NCI-H187 treated with DMSO at 0.1 percent for 48 hours (cell line): ENCODE results near the gene PTPN12.
"Not testable (repeated sequence)": the region's sequence is repeated elsewhere in the genome, so short reads cannot be mapped to it uniquely, and the experiment has no call there.

Experiments used
- DNase-seq: peaks from one replicate; lab custom pipeline; 2025; lab: John Stamatoyannopoulos, UW

The PTPN12 gene

DNA sequence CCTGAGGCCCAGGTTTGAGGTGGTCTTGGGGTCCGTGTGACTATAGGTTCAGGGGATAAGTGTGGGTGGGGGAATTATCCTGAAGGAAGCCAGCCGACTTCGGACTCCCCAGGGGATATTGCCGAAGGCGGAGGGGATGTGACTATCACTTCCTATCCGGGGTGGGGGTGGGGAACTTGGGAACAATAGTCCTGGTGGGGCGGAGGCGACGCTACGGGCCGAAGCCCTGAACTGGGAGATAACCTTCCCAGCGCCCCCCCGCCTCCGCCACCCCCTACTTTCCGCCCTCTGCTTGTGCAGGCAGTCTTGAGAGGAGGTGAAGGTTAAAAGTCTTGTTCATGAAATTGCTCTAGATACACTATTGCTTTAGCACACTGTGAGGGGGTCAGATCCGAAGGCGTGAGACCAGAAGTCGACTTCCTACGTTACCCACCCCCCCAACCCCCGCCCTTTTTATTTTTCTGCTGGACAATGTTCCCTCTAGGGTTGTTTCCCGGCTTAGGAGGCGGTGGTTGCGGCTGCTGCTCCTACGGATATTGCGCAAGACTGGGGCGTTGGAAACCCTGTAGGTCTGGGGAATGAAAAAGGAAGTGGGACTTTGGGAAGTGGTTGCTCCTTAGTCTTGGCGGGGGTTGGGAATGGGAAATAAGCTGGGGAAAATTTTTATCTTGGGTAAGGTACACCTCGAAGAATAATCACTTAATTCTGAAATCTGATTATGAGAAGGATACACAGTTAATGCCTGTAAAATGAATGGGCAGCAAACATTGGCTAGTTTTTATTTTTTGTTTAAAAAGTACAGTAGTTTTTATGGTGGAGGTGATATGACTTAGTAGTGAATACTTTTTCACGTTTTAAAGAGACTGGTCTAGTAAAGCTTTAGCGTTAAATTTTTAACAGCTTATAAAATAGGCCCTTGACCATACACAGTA lies 1.5 kb downstream of the PTPN12 start:
- peak; percentile 19 for DNase-seq

DNA sequence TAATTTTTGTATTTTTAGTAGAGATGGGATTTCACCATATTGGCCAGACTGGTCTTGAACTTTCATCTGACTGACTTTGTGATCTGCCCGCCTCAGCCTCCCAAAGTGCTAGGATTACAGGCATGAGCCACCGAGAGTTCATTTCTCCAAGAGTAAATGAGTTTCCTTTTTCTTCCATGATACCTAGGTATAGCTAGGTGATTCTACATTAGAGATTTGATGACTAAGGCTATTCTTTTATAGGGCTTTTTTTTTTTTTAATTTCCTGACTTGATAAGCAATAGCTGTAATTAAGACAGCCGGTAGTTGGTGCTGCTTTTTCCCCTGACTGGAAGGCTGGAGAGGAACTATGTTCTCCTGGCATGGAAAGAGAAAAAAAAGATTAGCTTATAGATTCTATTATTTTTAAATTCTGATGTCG lies 3.3 kb downstream of the PTPN12 start:
- no peak for DNase-seq

DNA sequence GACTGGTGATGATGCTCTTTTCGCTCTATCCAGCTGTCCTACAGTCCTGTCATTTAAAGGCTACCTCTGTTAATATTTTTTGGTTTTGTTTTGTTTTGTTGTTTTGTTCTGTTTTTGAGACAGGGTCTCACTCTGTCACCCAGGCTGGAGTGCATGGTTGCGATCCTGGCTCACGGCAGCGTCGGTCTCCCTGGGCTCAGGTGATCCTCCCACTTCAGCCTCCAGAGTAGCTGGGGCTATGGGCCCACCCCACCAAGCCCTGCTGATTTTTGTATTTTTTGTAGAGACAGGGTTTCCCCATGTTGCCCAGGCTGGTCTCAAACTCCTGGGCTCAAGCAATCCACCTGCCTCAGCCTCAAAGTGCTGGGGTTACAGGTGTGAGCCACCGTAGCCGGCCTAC lies 3.9 kb downstream of the PTPN12 start:
- DNase-seq, result not testable (repeated sequence)

DNA sequence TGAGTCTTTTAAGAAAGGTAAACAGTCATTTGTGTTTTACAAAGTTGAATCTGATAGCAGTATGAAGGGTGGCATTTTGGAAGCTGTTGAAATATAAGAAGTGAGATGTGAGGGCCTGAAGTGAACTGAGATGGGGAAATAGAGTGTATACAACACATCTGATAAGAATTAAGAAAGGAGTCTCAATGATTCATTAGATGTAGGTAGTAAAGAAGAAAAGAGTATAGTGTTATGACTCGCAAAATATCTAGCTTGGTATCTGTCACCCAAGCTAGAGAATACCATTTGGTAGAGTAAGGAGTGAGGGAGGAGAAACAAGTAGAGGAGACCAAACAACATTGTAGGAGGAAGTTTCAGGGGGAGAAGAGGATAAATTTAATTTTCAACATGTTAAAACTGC lies 5.3 kb downstream of the PTPN12 start:
- no peak for DNase-seq

DNA sequence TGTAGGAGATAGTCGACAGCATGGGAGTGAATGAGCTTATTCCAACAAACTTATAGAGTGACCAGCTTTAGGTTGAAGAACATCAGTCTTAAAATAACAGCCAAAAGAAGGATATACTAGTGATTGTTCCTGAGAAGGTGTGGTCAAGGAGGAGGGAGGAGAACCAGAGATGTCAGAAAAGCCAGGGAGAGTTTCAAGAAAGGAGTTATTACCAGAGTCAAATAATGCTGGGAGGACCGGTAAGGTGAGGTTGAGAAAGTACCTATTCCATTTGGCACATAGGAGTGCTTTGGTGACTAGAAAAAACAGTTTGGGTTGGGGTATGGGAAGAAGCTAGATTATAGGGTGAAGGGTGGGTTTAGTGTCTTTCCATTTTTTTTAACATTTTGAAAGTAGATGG lies 5.8 kb downstream of the PTPN12 start:
- DNase-seq, result no peak

DNA sequence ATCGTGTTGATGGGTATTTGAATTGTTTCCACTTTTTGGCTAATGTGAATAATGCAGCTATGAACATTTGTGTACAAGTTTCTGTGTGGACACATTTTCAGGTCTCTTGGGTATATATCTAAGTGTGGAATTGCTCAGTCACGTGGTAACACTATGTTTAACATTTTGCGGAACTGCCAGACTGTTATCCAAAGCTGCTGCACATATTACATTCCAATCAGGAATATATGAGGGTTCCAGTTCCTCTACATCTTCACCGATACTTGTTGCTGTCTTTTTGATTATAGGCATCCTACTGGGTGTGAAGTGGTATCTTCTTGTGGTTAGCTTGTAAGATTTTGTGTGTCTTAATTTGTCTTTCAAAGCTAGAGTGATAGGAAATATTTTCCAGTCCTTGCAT lies 6.8 kb downstream of the PTPN12 start:
- DNase-seq, result no peak

DNA sequence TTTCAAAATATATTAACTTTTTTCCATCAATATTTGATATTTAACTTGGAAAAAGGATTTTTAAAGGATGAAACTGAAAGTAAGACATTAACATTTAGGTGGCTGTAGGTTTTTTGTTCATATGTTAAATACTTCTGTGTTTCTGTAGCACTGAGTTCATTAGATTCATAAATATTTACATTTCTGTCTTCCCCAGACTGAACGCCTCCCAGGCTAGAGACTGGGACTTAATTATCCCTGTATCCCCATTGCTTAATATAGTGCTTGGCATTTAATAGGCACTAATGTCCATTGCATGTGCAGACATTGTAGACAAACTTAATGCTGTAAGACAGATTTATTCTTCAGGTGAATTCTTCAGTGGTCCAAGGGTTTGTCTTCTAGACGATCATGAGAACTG lies 7.4 kb downstream of the PTPN12 start:
- DNase-seq, result no peak

DNA sequence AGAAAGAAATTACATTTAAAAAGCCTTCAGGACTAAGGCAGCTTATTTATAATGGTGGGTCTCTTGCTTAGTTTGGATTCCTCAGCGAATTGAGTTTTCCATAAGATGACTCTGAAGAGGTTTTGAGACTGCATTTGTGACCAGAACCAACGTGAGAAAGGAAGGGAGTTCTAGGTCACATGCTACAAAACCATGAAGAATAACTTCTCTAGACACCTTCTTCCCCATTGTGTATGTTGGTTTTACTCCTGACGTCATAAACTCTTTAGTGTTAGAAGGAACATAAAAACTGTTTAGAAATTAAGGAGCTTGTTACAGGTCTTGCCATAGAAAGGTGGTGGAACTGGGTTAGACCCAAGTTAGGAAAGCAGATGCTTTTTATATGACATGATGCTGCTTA lies 11.1 kb downstream of the PTPN12 start:
- DNase-seq, result no peak

DNA sequence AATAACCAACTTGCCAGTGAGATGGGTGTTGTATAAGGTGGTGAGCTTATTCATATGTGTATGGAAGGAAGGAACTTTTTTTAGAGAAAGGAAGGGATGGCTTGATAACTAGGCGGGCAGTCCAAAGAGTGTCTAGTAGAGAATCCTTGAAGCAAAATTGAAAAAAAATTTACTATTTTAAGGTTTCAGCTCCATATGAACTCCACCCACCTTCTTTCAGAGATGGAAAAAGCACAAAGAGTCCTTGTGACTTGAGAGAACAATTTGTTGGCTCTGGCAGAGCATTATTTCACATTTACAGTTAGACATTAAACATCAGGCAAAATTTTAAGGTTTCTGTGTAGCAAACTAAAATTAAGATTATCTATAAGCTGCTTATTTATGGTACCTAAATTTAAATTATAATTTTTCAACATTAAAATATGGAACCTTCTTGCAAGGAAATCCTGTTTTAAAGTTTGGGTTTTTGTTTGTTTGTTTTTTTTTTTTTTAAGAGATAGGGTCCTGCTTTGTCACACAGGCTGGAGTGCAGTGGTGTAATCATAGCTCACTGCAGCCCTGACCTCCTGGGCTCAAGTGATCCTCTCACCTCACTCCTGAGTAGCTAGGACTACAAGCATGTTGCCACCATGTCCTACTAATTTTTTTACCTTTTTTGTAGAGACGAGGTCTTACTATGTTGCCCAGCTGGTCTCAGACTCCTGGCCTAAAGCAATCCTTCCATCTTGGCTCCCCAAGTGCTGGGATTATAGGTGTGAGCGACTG lies 12.2 kb downstream of the PTPN12 start:
- no peak for DNase-seq

DNA sequence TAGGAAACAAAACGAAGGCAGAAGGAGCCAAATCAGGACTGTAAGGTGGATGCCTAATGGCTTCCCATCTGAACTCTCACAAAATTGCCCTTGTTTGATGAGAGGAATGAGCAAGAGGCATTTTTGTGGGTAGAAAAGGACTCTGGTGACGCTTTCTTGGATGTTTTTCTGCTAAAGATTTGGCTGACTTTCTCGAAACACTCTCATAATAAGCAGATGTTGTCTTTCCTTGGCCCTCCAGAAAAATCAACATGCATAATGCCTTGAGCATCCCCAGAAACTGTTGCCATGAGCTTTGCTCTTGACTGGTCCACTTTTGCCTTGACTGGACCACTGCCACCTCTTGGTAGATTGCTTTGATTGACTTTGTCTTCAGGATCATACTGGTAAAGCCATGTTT lies 13.5 kb downstream of the PTPN12 start:
- DNase-seq, result no peak

DNA sequence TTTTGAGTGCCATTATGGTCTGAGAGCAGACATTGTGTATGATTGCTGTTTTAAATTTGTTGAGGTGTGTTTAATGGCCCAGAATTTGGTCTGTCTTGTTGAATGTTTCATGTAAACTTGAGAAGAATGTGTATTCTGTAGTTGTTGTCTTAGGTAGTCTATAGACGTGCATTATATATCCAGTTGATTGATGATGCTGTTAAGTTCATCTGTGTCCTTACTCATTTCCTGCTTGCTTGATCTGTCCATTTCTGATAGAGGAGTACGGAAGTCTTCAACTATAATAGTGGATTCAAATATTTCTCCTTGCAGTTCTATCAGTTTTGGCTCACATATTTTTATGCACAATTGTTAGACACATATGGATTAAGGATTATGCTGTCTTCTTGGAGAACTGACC lies 16.0 kb downstream of the PTPN12 start:
- DNase-seq, result no peak

DNA sequence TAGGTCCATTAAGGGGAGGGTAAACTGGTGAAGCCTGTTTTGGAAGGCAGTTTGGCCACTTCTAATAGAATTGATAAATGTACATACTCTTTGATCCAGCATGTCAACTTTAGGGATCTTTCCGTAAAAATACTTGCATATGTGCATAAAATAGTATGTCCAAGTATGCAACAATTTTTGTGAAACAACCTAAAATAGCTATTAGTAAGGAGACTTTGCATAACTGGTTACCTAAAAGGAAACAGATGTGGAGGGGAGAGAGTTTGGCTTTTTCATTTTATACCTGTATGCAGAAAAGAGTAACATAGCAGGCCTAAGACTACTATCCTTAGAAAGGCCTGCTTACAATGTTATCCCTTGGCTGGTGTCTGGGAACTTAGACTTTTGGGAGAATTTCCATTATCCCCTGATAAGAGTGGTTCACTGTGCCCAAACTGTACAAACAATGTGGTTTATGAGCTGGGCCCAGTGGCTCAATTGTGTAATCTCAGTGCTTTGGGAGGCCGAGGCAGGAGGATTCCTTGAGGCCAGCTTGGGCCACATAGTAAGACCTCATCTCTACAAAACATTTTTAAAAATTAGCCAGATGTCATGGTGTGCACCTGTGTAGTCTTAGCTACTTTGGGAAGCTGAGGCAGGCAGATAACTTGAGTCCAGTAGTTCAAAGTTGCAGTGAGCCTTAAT lies 21.3 kb downstream of the PTPN12 start:
- no peak for DNase-seq

DNA sequence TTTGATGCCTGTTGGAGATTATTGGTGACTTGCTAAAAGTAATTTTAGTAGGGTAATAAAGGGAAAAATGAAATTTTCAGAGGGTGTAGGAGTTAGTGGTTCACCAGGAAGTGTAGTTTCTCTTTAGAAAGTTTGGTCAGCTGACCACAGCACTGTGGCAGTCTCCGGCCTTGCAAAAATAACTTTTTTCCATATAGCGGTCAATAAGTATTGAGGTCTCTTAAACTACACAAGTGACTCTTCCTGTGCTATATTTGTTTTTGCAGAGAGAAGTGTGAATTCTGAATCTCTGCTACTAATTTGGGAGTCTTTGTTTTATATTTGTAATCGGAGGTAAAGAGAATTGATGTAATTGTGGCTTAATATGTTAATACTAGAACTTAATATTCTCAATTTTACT lies 24.3 kb downstream of the PTPN12 start:
- no peak for DNase-seq

DNA sequence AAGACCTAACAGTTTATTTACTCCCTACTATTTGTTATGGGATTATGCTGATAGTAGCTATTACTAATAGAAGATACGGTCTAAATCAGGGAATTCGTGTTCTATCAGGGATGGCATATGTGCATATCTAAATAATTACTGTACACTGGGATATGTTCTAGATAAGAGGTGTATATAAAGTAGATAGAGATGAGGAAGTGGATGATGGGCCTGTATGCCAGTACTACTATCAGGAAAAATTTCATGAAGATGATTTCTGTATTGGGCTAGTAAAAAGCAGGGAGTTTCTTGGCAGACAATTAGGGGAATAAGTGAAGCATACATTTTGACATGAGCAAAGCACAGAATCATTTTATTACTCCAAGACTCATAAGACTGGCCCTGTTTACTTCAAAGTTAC lies 26.2 kb downstream of the PTPN12 start:
- no peak for DNase-seq

DNA sequence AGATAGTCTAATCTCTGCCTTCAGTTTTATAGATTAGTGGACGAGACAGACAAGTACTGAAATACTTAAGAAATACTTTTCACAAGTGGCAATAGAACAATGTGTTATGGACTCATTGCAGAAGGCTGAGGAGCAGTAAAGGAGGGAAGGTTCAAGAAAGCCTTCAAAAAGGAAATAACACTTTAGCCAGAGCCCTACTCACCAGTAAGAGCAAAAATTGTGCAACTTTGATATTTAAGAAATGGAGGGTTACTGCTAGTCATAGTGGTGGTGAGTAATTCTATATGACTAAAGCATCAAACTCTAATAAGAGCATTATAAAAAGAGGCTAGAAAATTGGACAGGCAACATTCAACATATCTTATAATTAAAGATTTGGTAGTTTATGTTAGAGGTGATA lies 28.8 kb downstream of the PTPN12 start:
- no peak for DNase-seq

DNA sequence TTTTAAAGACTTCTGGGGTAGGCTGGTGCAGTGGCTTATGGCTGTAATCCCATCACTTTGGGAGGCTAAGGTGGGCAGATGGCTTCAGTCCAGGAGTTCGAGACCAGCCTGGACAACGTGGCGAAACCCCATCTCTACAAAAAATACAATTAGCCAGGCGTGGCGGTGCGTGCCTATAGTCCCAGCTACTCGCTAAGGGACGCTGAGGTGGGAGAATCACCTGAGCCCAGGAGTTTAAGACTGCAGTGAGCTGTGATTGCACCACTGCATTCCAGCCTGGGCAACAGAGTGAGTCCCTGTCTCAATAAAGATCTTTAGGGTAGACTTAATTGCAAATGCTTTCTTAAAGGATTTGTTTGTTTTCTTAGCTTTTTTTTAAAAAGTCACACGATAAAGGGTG lies 29.3 kb downstream of the PTPN12 start:
- no peak for DNase-seq

DNA sequence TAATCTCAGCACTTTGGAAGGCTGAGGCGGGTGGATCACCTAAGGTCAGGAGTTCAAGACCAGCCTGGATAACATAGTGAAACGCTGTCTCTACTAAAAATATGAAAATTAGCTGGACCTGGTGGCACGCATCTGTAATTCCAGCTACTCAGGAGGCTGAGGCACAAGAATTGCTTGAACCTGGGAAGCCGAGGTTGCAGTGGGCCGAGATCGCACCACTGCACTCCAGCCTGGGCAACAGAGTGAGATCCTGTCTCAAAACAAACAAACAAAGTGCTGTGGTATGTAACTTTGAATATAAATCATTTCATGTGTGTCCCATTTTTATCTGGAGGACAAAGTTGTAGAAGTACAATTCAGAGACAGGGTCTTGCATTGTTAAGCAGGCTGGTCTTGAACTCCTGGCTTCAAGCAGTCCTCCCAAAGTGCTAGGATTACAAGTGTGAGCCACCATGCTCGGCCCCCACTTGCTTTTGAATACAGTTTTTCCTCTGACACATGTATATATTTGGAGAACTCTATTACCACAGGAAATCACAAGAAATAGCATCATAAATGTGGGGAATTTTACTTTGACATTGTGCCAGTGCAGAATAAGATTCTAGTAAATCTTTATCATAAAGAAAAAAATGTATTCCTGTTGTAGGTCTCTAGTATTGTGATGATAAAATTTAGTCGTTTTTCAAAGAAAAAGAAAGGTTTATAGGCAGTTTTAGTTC lies 32.6 kb downstream of the PTPN12 start:
- no peak for DNase-seq

DNA sequence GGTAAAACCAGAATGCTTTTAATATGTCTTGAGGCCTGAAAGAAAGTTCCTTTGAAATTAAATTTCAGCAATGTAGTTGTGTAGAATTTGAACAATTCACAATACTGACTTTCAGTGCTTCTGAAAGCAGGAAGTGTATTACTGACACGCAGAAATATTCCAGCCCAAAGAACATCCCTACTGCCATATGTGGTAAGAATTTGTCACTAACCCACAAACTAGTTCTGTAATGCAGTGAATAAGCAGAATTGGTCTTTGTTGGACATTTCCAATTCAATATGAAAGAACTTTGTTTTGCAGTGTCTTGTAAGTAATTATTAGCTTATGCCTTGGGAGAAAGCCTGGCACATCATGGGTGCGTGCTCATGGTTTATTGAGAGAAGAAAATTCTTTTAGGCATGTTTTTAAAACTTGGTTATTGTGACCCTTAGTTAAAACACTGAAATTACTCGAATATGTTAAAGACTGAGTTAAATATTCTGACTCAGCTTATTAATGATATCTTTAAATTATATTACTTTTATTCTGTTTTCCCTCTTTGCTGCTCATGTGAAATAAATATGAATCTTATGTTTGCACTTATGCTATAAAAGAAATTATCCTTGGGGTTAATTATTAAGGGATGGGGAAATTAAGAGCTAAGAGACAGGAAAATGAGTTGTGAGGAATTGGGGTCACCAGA lies 33.4 kb downstream of the PTPN12 start:
- no peak for DNase-seq

DNA sequence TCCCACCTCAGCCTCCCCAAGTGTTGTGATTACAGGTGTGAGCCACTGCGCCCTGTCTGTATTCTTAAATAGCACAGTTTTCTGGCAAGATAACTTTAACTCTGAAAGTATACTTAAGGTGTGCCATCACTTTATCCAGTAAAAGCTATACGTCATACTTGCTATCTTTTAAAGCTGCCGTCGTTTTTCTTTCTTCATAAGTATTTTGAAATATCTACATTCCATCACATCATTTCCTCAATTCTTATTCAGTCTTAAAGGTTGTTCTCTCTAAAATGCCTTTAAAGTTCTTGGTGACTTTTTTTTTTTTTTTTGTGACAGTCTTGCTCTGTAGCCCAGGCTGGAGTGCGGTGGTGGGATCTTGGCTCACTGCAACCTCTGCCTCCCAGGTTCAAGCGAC lies 34.7 kb downstream of the PTPN12 start:
- DNase-seq, result no peak

DNA sequence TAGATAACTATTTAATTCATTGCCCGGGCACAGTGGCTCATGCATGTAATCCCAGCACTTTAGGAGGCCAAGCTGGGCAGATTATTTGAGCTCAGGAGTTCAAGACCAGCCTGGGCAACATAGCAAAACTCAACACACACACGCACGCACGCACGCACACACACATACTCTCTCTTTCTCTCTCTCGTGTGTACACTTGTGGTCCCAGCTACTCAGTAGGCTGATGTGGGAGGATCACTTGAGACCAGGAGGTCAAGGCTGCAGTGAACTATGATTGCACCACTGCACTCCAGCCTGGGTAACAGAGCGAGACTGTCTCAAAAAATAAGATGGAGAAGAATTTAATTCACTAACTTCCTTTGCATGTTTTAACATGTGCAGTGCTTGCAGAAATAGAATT lies 38.1 kb downstream of the PTPN12 start:
- DNase-seq, result no peak

DNA sequence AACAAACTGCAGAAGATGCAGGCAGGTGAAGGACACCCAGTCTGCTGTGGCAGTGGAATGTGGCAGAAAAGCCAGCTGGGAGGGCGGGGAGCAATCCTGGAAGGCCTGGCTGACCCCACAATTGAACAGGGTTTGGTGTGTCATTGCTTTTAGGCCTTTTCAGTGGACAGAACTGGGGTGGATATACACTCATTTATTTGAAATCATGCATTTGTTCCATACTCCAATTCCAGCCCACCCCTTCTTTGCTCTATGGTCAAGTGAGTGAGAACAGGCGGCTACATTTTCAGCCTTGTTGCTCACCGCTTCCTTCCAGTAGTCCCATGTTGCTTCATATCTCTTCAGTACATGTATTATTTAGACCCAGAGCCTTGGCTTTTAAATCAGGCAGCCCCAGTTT lies 39.8 kb downstream of the PTPN12 start:
- no peak for DNase-seq

DNA sequence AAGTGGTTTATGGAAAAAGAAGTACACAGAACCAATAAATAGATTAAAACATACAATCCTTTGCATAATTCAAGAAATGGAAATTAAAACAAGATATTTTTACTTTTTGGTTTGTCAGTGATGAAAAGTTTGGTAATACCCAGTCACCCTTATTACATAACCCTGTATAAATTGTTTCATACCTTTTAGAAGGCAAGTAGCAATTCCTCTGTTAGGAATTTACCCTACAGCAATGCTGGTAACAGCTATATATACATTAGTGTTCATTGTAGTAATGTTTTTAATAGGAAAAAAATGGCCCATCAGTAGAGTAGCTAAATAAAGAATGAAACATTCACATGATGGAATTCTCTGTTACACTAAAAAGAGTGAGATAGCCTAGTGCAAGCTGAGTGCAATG lies 42.7 kb downstream of the PTPN12 start:
- no peak for DNase-seq
